Right ventricle myocardium superior (tissue), 1 donor: ENCODE measurements around the gene CELF2. TPM values are rescaled to one million over a fixed set of nuclear protein-coding genes. Genes with fewer than 3 reads are reported as not detected.

Experiments used
- ATAC-seq: fragments of 200-7000 bp; cut with Tn5 transposase; one replicate; pipeline ENCODE4 v1.9.1; 2020; ENCODE audit warnings: mild to moderate bottlenecking; ENCODE audit not compliant: poor library complexity
- DNase-seq: peaks from one replicate; pipeline ENCODE4 v3.0.0-alpha.2; 2020
- intact Hi-C: fragments of 100-400 bp; cut with DNase I; formaldehyde crosslinking; loops from one replicate; pipeline ENCODE4 v1.11.2; 2022
- total RNA-seq: library from RNA; stranded (reverse); fragmentation: NEBNext Ultra II Directional; extraction: Animal tissue kit (Norgen Biotek cat#: 25700); gene quantifications from one replicate; pipeline ENCODE4 v1.2.1, GENCODE V29; 2021
- donor health status: DM: no; HTN: yes; CAD: no; lungs with severe emphysema.

The CELF2 gene
- total RNA-seq, 1 donor from 2014 or later, result 67.7 TPM

- DNase-seq (peak; percentile 72), ATAC-seq (peak; percentile 83)
- intact Hi-C loops, result no loop called here
These were observed 174.8 kb downstream of the CELF2 start for GRCh38 chr10:11192304-11193000.

GRCh38 chr10:11193001-11193551 lies 175.4 kb downstream of the CELF2 start:
- ATAC-seq, result no peak
- DNase-seq, result no peak
- intact Hi-C loops, result no loop called here

GRCh38 chr10:11194859-11195586 lies 177.4 kb downstream of the CELF2 start:
- intact Hi-C loops, result no loop called here
- no peak for ATAC-seq
- DNase-seq, result no peak

- no peak for DNase-seq
- no peak for ATAC-seq
- intact Hi-C loops, result no loop called here
These were observed 178.0 kb downstream of the CELF2 start for GRCh38 chr10:11195623-11196022.

GRCh38 chr10:11197266-11197712 lies 179.6 kb downstream of the CELF2 start:
- ATAC-seq, result peak; percentile 80
- peak; percentile 63 for DNase-seq
- intact Hi-C loops, result no loop called here

GRCh38 chr10:11197878-11198277 lies 180.2 kb downstream of the CELF2 start:
- DNase-seq (no peak), ATAC-seq (no peak)
- intact Hi-C loops, result no loop called here

GRCh38 chr10:11201911-11202310 lies 184.2 kb downstream of the CELF2 start:
- ATAC-seq, result no peak

GRCh38 chr10:11204351-11204942 lies 186.8 kb downstream of the CELF2 start:
- peak; percentile 16 for ATAC-seq
- DNase-seq, result no peak
- intact Hi-C loops, result no loop called here

More at GRCh38 chr10:11201911-11202310, 184.2 kb downstream of the CELF2 start:
- DNase-seq, result no peak
- intact Hi-C loops, result no loop called here

- DNase-seq (no peak), ATAC-seq (no peak)
- intact Hi-C loops, result no loop called here
These were observed 187.5 kb downstream of the CELF2 start for GRCh38 chr10:11205030-11205772.

- ATAC-seq (no peak), DNase-seq (no peak)
- intact Hi-C loops, result no loop called here
These were observed 189.2 kb downstream of the CELF2 start for GRCh38 chr10:11206676-11207559.

GRCh38 chr10:11207560-11207844 lies 189.8 kb downstream of the CELF2 start:
- intact Hi-C loops, result no loop called here
- no peak for ATAC-seq
- no peak for DNase-seq

- intact Hi-C loops, result no loop called here
- DNase-seq, result no peak
These were observed 190.6 kb downstream of the CELF2 start for GRCh38 chr10:11208243-11208642.

GRCh38 chr10:11208908-11209829 lies 191.5 kb downstream of the CELF2 start:
- no peak for DNase-seq
- intact Hi-C loops, result no loop called here
- no peak for ATAC-seq

More at GRCh38 chr10:11208243-11208642, 190.6 kb downstream of the CELF2 start:
- no peak for ATAC-seq

- intact Hi-C loops, result no loop called here
- ATAC-seq, result peak; percentile 61
- no peak for DNase-seq
These were observed 192.1 kb downstream of the CELF2 start for GRCh38 chr10:11209830-11210181.

- intact Hi-C loops, result no loop called here
- peak; percentile 63 for ATAC-seq
- no peak for DNase-seq
These were observed 192.7 kb downstream of the CELF2 start for GRCh38 chr10:11210211-11210922.

- ATAC-seq (peak; percentile 28), DNase-seq (no peak)
These were observed 194.8 kb downstream of the CELF2 start for GRCh38 chr10:11212288-11213085.

More at GRCh38 chr10:11212288-11213085, 194.8 kb downstream of the CELF2 start:
- intact Hi-C loops, result no loop called here
